Activated CD8-positive, alpha-beta memory T cell treated with anti-CD3 and anti-CD28 coated beads for 24 hours (primary cell): ENCODE measurements around the gene AFG1L.
"Not testable (repeated sequence)": the region's sequence is repeated elsewhere in the genome, so short reads cannot be mapped to it uniquely, and the experiment has no call there.

ENCODE experiments used
- DNase-seq: peaks from one replicate; pipeline ENCODE4 v3.0.0-alpha.2; 2020

The AFG1L gene

GRCh38 chr6:108291091-108291490 lies 3.8 kb upstream of the AFG1L start:
- DNase-seq: no peak

- not testable (repeated sequence) for DNase-seq
Observed at GRCh38 chr6:108292561-108292960, 2.3 kb upstream of the AFG1L start.

DNA sequence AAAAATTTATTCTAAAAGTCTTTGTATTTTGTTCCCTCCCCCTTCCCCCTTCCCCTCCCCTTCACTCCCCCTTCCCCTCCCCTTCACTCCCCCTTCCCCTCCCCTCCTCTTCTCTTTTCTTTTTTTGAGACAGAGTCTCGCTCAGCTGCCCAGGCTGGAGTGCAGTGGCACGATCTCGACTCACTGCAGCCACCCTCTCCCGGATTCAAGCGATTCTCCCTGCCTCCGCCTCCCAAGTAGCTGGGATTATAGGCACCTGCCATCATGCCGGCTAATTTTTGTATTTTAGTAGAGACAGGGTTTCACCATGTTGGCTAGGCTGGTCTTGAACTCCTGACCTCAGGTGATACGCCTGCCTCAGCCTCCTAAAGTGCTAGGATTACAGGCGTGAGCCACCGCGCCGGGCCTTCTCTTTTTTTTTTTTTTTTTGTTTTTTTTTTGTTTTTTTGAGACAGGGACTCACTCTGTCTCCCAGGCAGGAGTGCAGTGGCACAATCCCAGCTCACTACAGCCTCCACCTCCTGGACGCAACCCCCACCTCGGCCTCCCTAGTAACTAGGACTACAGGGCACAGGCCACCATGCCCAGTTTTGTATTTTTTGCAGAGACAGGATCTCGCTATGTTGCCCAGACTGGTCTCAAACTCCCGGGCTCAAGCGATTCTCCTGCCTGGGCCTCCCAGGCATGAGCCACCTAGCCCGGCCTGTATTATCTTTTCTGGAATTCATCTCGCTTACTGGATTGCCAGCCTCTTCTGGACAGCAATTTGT lies 1.1 kb upstream of the AFG1L start:
- DNase-seq: no peak

- DNase-seq: no peak
Observed at GRCh38 chr6:108294297-108294726, 542 bp upstream of the AFG1L start.

- DNase-seq: no peak
Observed at GRCh38 chr6:108295676-108296075, 822 bp downstream of the AFG1L start.

DNA sequence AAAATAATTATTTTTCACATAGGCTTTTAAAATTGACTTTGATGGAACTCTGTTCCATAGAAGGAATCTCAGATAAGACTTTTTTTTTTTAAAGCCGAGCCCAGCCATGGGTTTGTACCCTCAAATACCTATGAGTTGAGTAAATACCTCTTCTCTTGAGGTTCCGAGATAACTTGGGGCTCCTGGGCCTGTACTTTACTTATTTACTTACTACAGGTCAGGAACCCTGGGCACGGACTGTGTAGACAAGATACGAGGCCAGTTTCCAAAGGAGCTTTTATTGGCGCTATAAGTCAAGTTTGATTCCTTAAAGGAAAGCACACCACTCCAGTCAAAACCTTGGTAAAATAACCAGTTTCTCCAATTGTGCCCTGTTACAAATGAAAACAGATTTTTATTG lies 7.5 kb downstream of the AFG1L start:
- no peak for DNase-seq

DNA sequence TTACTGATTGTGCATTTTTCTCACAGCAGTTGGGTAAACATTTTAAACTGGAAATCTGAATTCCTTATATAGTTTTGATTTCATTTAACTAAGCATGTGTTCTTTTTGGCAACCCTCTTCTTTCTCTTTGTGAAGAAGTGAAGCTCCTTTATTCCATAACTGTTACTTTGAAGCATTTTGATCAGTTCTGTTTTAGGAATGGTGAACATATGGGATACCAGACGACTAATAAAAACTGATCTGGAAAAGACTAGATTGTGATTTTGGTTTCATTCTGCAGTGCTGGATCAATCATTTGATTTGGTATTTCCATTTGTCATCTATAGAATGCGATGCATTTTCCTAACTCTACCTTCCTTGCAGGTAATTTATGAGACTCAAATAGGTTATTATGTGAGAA lies 9.8 kb downstream of the AFG1L start:
- DNase-seq: no peak

DNA sequence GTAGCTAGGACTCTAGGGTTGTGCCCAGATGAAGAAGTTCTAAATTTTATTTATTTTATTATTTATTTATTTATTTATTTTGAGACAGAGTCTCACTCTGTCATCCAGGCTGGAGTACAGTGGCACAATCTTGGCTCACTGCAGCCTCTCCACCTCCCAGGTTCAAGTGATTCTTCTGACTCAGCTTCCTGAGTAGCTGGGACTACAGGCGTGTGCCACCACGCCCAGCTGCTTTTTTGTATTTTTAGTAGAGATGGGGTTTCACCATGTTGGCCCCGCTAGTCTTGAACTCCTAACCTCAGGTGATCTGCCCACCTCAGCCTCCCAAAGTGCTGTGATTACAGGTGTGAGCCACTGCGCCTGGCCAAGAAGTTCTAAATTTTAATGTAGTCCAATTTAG lies 13.8 kb downstream of the AFG1L start:
- DNase-seq: not testable (repeated sequence)

GRCh38 chr6:108309844-108310243 lies 15.0 kb downstream of the AFG1L start:
- DNase-seq: no peak

DNA sequence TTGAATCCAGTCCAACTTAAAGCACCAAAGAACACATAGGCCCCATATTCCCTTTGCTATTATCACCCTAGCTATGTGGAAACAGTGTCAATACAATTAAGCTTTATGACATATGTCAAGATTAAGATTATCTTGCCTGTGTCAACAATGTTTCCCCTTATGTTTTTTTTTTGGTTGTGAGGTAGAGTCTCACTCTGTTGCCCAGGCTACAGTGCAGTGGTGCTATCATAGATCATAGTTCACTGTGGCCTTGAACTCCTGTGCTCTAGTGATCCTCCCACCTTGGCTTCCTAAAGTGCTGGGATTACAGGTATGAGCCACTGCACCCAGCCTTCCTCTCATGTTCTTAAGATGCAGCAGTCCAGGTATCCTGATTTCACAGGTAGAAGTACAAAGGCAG lies 17.8 kb downstream of the AFG1L start:
- DNase-seq: no peak

GRCh38 chr6:108321253-108321747 lies 26.4 kb downstream of the AFG1L start:
- DNase-seq: no peak

- no peak for DNase-seq
Observed at GRCh38 chr6:108322728-108323127, 27.9 kb downstream of the AFG1L start.

DNA sequence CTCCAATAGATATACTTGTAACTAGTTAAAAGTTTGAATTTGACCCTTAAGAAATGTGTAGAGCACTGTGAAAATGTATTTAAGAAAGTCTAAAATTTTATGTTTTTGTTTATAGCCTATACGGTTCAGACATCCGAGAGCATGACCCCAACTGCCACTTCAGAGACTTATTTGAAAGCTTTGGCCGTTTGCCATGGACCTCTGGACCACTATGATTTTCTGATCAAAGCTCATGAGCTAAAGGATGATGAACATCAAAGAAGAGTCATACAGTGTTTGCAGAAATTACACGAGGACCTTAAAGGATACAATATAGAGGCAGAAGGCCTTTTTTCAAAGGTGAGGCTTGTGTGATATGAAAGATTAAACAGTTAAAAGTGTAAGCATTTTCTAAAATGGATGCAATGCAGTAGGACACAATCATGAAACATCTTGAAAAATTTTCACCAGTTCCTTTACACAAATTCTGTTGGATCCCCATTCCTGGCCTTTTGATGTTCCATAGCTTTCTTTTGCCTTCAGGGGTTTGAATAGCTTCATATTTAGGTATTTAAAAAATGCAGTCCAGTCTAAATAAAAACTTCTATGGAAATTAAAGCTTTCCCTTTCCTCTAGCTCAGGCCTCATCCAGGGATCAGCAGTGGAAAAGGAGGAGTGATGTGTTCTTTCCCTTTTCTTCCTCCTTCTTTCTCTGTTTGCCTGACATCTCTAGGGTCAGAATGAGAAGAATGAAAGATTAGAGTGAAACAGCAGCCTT lies 29.0 kb downstream of the AFG1L start:
- DNase-seq: no peak

DNA sequence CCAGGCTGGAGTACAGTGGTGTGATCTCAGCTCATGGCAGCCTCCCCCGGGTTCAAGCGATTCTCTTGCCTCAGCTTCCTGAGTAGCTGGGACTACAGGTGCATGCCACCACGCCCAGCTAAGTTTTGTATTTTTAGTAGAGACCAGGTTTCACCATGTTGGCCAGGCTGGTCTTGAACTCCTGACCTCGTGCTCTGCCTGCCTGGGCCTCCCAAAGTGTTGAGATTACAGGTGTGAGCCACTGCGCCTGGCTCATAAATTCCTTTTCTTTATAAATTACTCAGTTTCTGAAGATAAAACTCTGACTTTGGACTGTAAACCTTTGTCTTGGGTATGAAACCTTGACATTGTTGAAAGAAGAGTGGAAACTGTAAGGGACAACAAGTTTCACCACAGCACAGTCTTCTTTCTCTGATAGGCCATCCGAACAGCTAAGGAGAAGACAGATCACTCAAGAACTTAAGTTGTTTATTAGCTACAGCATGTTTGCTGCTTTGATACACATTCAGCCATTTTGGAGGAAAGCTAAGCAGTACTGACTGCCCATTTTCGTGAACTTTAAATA lies 35.4 kb downstream of the AFG1L start:
- DNase-seq: not testable (repeated sequence)

- DNase-seq: no peak
Observed at GRCh38 chr6:108330806-108331205, 36.0 kb downstream of the AFG1L start.

- no peak for DNase-seq
Observed at GRCh38 chr6:108331982-108332381, 37.1 kb downstream of the AFG1L start.

GRCh38 chr6:108336971-108337370 lies 42.1 kb downstream of the AFG1L start:
- no peak for DNase-seq

GRCh38 chr6:108337721-108338120 lies 42.9 kb downstream of the AFG1L start:
- no peak for DNase-seq

DNA sequence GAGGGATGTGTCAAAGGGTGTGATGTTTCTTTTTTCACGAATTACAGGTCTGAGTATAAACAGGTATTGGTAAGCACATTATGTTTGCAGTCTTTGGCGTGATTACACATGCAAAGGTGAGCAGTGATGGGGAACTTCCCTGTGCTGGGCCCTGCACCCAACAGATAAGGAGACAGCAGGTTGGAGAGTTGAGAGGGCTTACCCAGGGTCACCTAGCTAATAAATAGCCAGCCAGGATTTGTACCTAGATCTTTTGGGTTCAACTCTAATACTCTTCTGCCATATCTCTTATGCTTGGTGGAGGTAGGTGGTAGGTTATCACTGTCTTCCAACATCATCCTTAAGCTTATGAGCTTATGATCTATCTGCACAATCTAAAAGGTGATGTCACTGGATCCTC lies 46.5 kb downstream of the AFG1L start:
- no peak for DNase-seq

GRCh38 chr6:108343894-108344293 lies 49.0 kb downstream of the AFG1L start:
- DNase-seq: no peak

DNA sequence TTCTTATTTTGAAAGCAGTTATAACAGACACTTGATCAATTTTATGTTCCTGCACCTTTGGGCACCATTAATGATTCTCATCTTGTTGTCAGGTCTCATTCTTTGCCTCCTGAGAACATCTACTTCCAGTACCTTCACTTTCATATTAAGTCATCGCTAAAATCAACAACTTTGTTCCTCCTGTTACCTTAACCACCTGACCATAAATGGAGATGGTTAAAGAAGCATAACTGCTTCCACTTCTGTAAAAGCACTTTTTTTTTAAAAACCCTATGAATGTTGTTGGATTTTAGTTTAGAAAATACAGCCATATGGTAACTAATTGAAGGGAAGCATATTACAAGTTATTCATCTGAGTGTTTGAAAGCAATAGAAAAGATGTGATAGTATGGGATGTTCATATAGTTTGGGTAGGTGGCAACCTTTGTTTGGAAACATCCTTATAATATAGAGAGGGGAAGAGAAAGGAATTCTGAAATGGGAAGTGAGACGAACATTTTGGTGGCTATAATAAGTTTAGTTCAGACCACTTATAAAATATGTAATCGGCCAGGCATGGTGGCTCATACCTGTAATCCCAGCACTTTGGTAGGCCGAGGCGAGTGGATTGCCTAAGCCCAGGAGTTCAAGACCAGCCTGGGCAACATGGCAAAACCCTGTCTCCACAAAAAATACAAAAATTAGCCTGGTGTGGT lies 53.9 kb downstream of the AFG1L start:
- DNase-seq: no peak

DNA sequence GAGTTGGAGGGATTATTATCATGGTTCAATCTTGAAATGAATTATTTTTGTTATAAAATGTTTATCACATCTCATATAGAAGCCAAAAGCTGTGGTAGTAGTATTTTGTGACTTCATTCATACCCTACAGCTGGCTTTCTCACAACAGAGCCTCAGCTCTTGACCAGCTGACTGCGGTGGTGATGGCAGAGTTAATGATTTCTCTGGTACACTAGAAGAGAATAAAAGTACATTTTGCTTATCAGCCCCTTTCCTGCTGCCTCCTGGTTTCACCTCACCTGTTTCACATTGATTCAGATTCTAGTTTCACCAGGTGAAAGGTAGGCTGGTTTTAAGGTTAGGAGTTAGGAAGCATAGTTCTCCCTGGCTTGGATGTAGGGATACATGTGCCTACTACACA lies 55.7 kb downstream of the AFG1L start:
- no peak for DNase-seq

DNA sequence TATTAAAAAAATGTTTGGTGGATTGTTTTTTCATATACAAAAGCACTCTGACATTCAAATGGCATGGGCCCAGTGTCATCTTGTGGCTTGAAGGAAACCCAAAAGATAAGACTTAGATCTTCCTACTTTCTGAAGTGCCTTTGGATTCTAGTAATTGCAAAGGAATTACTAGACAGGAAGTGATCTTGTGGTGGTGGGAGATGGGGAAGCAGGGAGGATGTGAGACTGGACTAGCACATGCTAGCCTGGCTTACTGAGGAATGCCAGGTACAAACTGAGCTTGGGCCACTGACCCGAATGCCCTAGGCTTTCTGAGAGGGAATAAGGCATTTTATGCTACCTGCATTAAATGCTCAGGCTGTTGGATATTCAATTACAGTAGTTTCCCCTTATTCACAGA lies 59.0 kb downstream of the AFG1L start:
- no peak for DNase-seq
